DMS153 (cell line): ENCODE results near the gene SYTL4.

Experiments used
- DNase-seq: peaks from one replicate; lab custom pipeline; 2025; lab: John Stamatoyannopoulos, UW

Gene SYTL4

GRCh38 chrX:100687546-100687945 is 44.4 kb downstream of the SYTL4 start:
- no peak for DNase-seq

DNA sequence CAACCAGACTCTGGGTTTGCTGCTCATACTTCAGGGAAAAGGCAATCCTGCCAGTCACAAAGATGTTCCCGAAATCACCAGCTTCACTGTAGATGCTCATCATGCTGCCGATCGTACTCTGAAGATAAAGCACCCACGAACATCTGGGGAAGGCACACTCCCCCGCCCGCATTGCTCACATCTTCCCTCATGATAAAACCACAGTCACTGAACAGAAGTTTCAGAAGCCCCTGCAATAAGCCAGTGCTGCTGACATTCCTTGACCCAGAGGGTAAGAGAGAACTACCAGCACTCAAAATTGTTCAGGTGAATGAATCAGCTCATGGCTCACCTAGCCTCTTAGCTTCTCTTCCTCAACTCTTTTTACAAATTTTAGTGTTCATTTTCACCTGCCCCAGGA is 44.8 kb downstream of the SYTL4 start:
- no peak for DNase-seq

GRCh38 chrX:100685997-100686305 is 46.0 kb downstream of the SYTL4 start:
- DNase-seq: no peak

GRCh38 chrX:100685284-100685996 is 46.5 kb downstream of the SYTL4 start:
- DNase-seq: peak; percentile 47

- no peak for DNase-seq
These were observed 49.0 kb downstream of the SYTL4 start for GRCh38 chrX:100682939-100683338.

DNA sequence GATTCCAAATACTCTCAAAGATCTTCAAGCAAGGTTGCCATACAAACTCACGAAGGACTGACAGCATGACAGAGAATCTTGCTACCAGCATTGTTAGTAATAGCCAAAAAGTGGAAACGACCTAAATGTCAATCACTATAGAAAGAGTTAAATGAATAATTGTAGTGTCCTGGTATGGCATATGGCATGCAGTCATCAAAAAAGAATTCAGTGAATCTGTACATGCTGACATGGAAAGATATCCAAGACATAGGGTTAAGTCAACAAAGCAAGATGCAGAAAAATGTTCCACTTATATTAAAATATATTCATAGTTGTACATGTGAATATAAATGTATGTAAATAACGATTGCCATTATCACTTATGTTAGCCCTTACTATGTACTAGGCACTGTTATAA is 50.3 kb downstream of the SYTL4 start:
- no peak for DNase-seq

DNA sequence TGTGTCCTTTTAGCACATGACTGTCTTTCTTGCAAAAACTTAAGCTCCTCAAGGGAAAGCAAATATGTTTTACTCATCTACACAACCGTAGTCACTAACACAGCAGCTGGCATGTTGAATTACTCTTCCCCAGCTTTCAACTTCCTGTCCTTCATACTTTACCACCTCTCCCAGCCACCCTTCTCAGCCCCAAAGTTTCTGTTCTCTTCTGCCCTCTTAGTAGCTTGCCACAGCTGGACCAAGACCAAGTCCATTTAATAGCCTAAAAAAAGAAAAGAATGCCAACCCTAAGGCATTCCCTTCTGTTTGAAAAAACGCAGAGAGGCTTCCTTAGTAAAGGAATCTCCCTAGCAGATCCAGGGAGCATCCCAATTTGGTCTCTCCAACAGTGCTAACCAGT is 51.2 kb downstream of the SYTL4 start:
- DNase-seq: no peak

GRCh38 chrX:100677611-100678181 is 54.2 kb downstream of the SYTL4 start:
- no peak for DNase-seq

DNA sequence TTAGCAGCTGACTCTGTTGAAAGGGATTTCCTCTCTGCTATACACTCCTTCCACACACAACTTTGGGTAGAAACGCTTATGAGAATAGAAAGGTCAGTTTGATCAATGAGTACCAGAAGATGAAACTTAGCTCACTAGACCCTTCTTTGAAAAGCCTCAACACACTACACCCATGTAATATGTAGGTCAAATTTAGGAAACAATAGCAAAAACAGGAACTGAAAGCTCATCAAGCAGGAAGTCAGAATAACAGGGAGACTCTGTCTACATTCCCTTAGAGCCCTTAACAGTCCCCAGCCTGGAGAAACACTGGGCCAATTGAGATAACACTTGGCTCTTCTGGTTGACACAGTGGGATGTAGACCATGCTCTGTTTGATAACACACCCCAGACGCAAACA is 57.2 kb downstream of the SYTL4 start:
- DNase-seq: no peak

GRCh38 chrX:100673397-100673953 is 58.4 kb downstream of the SYTL4 start:
- no peak for DNase-seq

DNA sequence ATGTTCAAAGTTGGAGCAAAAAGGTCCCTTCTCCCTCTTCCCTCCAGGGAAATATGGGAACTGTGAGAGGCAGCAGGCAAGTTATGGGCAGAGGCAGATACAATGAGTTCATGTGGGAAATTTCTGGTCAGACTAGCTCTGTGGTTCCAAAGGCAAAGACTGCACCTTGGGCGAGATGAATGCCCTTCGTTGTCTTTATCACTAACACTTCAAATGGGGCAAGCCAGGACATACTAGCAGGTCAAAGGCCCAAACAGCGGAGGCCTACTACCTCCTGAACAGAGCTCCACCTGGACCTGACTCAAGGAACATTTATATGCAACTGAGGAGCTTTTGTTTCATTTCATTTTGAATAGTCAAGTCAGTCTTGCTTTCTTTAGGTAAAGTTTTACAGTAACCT is 59.0 kb downstream of the SYTL4 start:
- no peak for DNase-seq

- peak; percentile 1 for DNase-seq
These were observed 68.3 kb downstream of the SYTL4 start for GRCh38 chrX:100663642-100664041.

GRCh38 chrX:100662796-100663195 is 69.1 kb downstream of the SYTL4 start:
- DNase-seq: no peak

GRCh38 chrX:100662170-100662569 is 69.8 kb downstream of the SYTL4 start:
- no peak for DNase-seq

DNA sequence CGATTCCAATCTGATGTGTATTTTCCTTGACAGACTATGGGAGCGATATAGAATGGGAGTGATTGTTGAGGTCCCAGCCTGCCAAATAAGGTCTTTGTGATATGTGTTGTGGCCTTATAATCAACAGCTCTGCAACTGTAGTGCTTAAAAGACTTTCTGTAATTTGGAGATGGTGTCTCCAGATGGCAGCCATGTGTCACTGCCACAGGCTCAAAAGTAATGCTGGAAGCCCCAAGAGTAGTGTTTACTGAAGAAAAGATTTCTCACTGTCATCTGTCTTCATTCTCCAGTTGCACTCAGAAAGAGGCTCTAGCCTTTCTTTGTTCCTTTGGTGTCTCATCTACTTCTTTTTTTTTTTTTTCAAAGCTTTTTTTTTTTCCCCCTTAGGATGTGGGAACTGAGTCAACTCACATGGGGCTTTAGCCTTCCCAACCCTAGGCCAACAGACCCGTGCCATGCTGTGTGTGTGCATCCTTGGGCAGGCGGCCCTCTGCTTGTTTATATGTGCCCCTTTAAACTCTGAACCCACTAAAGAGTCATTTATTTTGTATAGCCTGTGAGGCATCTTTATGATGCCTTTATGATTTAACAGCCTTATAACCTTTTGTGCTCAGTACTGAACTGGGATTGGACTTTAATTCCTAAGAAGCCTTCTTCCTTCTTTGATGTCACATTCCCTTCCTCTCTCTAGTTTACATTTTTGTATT is 72.3 kb downstream of the SYTL4 start:
- DNase-seq: no peak

GRCh38 chrX:100658941-100659381 is 73.0 kb downstream of the SYTL4 start:
- DNase-seq: no peak

DNA sequence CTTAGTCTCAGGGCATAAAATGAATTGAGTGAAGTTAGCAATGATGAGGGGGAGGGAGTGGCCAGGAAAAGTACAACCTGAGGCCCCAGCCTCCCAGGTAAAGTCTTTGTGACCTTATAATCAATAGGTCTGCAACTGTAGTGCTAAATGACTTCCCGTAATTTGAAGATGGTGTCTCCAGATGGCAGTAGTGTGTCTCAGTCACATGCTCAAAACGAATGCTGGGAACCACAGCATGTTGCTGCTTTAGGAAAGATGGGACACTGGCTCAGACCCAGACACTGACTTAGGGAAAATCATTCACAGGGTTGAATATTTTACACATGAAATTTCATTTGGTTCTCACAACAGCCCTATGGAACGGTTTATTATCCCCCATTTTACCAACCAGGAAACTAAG is 77.7 kb downstream of the SYTL4 start:
- DNase-seq: no peak

DNA sequence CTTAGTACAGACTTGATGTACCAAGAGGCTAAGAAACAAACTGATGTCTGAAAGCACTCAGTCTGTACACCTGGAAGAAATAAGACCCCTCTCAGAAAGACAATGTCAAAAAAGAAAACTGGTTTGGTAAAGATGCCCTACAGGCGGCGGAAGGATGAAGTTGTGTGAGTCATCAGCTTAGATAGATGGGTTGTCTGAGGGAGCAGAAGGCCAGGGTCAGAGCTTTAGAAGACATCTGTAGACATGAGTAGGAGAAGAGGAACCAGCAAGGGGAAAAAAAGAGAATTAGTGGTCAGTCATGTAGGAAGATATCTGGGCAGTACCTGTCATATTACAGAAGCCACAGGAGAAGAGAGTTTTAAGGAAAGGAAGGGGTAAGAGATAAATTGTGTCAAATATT is 79.7 kb downstream of the SYTL4 start:
- no peak for DNase-seq

GRCh38 chrX:100650841-100651240 is 81.1 kb downstream of the SYTL4 start:
- DNase-seq: no peak

DNA sequence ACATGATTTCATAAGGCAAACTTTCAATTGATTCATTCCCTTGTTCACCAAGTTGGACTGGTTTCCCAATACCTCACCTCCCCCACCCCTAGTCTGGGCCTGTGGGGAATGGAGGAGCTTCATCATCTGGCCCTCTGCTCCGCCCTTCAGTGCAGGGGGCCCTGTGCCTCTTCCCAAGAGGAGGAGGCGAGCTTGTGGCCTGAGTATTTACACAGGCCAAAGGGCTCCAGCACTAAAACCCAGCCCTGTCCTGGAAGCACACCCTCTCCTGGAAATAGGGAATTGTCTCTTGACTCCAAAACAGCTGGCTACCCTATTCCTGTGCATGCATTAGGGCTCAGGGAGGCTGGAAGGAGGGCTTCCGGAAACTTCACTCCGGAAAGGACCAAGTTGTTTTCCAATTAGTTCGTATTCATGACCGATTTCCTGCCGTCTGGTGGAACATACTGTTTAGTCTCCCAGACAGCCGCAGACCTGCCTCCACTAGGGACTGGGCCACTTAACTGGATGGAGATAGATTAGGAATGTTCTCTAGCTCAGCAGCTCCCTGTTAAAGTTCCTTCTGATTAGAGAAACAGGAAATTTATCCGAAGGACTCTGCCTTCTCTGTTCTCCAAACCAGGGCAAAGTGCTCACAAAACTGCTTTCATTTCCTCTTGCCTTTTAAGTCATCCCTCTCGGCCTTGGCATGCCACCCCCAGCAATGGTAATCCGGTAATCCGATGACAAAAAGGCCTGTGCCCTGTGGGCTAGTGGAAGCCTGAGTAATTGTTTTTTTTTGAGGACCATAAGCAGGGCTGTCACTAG is 82.2 kb downstream of the SYTL4 start:
- no peak for DNase-seq

DNA sequence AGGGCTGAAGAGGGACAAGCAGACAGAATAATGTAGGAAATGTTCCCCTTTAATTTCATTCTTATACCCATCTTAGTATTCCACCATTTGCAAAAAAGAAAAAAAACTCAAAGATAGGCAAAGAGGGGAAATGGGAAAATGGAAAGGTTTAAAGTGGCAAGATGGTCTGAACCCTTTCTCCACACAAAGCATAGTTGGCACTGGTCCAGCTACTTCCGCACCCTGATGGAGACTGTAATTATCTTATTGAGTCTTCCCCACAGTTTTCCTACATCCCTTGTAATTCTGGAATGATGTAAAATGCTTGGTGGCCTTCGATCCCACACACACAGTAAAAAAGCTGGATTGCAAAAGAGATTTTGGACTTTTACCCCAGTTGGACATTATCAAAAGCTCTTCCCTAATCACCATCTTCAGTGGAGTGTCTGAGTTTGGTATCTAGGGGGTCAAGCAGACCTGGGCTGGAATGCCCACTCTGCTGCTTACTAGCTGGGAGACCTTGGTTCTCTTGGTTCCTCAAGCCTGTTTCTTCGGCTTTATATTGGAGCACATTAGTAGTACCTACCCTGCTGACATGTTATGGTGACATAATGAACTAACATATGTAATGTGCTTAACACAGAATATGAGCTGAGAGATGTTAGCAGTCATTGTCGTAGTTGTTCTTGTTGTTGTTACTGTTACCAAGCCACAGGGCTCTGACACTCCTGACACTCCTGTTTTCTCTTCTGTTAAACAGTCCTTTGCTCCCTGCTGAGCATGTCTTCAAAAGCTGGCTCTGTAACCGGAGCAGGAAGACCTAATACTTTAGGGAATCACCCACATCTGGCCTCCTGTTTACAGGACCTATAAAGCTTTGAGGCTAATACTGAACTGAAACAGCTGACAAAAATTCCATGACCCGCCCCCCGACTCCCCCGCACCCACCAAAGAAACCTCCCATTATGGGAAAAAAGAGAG is 83.2 kb downstream of the SYTL4 start:
- DNase-seq: peak; percentile 23
